Rectal smooth muscle tissue (tissue), 1 donor: ENCODE measurements around the gene NTM.

Experiments used
- H3K27ac ChIP-seq: one replicate; pipeline ENCODE4 v1.7.0; 2013; ENCODE audit warnings: low read depth, low read length, inconsistent platforms
- H3K27me3 ChIP-seq: one replicate; pipeline ENCODE4 v1.7.0; 2013; ENCODE audit warnings: low read length; ENCODE audit not compliant: control insufficient read depth, insufficient read depth
- H3K36me3 ChIP-seq: one replicate; pipeline ENCODE4 v1.7.0; 2013; ENCODE audit warnings: low read length; ENCODE audit not compliant: control insufficient read depth, insufficient read depth
- H3K4me1 ChIP-seq: one replicate; pipeline ENCODE4 v1.7.0; 2013; ENCODE audit warnings: low read length; ENCODE audit not compliant: control insufficient read depth, insufficient read depth
- H3K4me3 ChIP-seq: one replicate; pipeline ENCODE4 v1.7.0; 2013; ENCODE audit warnings: low read length
- H3K9ac ChIP-seq: one replicate; pipeline ENCODE4 v1.7.0; 2013; ENCODE audit warnings: low read length

Gene NTM

DNA sequence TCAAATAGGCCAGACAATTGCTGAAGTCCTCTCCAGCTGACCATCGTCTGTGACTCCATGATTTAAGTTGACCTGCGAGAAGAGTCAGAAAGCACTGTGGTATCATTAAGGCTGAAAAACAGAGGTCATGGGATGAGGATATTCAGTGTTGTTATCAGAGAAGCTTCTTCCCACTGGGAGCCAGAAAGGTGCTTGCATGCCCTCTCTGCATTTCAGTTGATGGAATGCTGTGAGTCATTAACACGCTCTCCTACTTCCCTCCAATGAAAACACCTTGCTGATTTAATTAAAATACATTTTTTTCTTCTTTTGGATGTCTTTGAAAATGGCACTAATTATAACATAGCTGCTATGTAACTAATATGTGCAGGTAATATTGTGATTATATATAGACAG is 667.0 kb downstream of the NTM start:
- Histone ChIP-seq H3K9ac (no peak overlapping the region), H3K27me3 (no peaks in the 10 kb centered on the region), H3K36me3 (no peaks in the 10 kb centered on the region), H3K4me3 (no peak overlapping the region), H3K4me1 (no peaks in the 10 kb centered on the region), H3K27ac (no peak overlapping the region)

- H3K9ac ChIP-seq = no peak overlapping the region
- no peaks in the 10 kb centered on the region for H3K4me1 ChIP-seq
- H3K27me3 ChIP-seq = no peaks in the 10 kb centered on the region
- no peak overlapping the region for H3K4me3 ChIP-seq
- H3K27ac ChIP-seq = no peak overlapping the region
- no peaks in the 10 kb centered on the region for H3K36me3 ChIP-seq
Measured at GRCh38 chr11:132037956-132038355, 667.5 kb downstream of the NTM start.

GRCh38 chr11:132039521-132039920 is 669.1 kb downstream of the NTM start:
- no peak overlapping the region for H3K27ac ChIP-seq
- no peaks in the 10 kb centered on the region for H3K27me3 ChIP-seq
- H3K9ac ChIP-seq = no peak overlapping the region
- H3K4me3 ChIP-seq = no peak overlapping the region
- H3K4me1 ChIP-seq = no peaks in the 10 kb centered on the region
- H3K36me3 ChIP-seq = no peaks in the 10 kb centered on the region

- no peaks in the 10 kb centered on the region for H3K36me3 ChIP-seq
- no peak overlapping the region for H3K27ac ChIP-seq
- no peak overlapping the region for H3K4me3 ChIP-seq
- no peaks in the 10 kb centered on the region for H3K4me1 ChIP-seq
- H3K27me3 ChIP-seq = no peaks in the 10 kb centered on the region
- no peak overlapping the region for H3K9ac ChIP-seq
Measured at GRCh38 chr11:132042296-132042695, 671.9 kb downstream of the NTM start.

DNA sequence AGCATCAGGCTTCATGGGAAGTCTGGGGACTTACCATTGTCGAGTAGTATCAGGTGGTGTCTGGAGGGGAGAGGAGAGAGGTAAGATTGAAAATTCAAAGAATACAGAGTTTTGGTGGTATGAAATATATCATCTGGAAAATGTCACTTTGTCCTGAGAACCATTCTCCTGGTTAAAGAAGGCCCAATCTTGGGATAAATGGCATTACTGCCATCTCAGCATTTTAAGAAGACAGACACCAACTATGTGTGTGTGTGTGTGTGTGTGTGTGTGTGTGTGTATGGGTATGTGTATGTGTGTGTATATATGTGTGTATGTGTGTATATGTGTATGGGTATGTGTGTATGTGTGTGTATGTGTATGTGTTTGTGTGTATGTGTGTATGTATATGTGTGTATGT is 673.3 kb downstream of the NTM start:
- no peaks in the 10 kb centered on the region for H3K27me3 ChIP-seq
- no peak overlapping the region for H3K4me3 ChIP-seq
- H3K9ac ChIP-seq = no peak overlapping the region
- H3K27ac ChIP-seq = no peak overlapping the region
- no peaks in the 10 kb centered on the region for H3K36me3 ChIP-seq
- H3K4me1 ChIP-seq = no peaks in the 10 kb centered on the region

- Histone ChIP-seq H3K36me3 (no peaks in the 10 kb centered on the region), H3K27ac (no peak overlapping the region), H3K4me3 (no peak overlapping the region), H3K27me3 (no peaks in the 10 kb centered on the region), H3K4me1 (no peaks in the 10 kb centered on the region), H3K9ac (no peak overlapping the region)
Measured at GRCh38 chr11:132045107-132045506, 674.7 kb downstream of the NTM start.

DNA sequence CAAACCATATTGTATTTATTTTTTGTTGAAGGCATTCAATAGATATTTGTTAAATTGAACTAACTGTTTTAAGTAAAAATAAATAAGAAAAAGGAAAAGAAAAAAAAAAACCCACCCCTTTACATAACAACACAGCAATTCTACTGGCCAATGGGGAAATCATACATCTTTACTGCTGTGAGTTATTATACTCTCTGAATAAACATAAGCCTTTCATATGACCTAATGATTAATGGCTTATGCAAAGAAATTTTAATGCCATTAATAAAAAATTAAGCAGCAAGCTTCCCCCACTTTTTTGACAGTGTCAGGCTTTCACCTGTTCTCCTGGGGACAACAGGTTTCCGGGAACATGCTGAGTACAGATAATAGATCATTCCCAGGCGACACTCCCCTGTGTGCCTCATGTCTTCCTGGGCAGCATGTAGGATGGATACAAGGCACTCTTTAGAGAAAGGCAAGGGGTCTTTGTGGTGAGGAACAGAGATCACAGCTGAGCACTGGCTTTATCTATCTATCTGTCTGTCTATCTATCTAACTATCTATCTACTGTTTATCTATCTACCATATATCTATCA is 676.0 kb downstream of the NTM start:
- Histone ChIP-seq H3K4me3 (no peak overlapping the region), H3K36me3 (no peaks in the 10 kb centered on the region), H3K27me3 (no peaks in the 10 kb centered on the region), H3K9ac (no peak overlapping the region), H3K4me1 (no peaks in the 10 kb centered on the region), H3K27ac (no peak overlapping the region)

- no peak overlapping the region for H3K27ac ChIP-seq
- H3K27me3 ChIP-seq = no peaks in the 10 kb centered on the region
- H3K4me3 ChIP-seq = no peak overlapping the region
- H3K4me1 ChIP-seq = no peaks in the 10 kb centered on the region
- no peaks in the 10 kb centered on the region for H3K36me3 ChIP-seq
- H3K9ac ChIP-seq = no peak overlapping the region
Measured at GRCh38 chr11:132047167-132047566, 676.8 kb downstream of the NTM start.

DNA sequence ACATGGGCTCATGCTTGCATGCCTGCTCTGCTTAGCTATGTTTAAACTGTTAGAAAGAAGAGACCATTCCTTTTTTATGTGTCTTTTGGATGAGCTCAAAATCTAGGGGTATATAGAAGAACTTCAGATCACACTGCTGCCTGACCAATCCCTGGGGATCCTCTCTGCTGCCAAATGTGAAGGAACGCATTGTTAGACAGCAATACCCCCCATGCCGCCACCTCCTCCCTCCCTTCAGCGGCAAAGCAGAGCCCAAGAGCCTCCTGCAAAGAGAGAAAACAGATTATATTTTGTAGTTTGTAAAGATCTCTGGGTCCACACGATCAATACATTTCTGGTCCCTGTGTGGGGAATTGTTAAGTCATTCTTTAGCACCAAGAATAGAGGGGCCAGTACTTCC is 677.6 kb downstream of the NTM start:
- Histone ChIP-seq H3K4me1 (no peaks in the 10 kb centered on the region), H3K27ac (no peak overlapping the region), H3K9ac (no peak overlapping the region), H3K4me3 (no peak overlapping the region), H3K27me3 (no peaks in the 10 kb centered on the region), H3K36me3 (no peaks in the 10 kb centered on the region)

GRCh38 chr11:132049205-132049604 is 678.8 kb downstream of the NTM start:
- Histone ChIP-seq H3K9ac (no peak overlapping the region), H3K27me3 (no peaks in the 10 kb centered on the region), H3K36me3 (no peaks in the 10 kb centered on the region), H3K4me1 (no peaks in the 10 kb centered on the region), H3K4me3 (no peak overlapping the region), H3K27ac (no peak overlapping the region)

DNA sequence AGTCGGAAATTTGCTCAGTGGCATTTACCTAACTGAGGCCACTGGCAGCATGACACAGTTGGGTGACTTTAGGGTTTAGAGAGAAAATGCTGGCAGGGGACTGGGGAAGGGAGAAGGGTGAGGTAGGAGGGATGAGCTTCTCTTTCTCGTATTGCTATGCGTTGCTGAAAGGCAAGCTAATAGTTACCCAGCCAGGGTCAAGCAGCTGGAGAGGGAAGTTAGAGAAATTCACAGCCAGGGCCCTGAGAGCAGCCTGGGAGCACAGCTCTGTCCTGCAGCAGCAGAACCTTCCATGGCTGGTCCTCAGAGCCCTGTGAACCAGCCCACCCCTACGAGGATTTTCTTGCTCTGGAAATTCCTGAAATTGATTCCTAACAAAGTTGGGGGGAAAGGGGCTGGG is 679.6 kb downstream of the NTM start:
- Histone ChIP-seq H3K27me3 (no peaks in the 10 kb centered on the region), H3K4me1 (no peaks in the 10 kb centered on the region)

DNA sequence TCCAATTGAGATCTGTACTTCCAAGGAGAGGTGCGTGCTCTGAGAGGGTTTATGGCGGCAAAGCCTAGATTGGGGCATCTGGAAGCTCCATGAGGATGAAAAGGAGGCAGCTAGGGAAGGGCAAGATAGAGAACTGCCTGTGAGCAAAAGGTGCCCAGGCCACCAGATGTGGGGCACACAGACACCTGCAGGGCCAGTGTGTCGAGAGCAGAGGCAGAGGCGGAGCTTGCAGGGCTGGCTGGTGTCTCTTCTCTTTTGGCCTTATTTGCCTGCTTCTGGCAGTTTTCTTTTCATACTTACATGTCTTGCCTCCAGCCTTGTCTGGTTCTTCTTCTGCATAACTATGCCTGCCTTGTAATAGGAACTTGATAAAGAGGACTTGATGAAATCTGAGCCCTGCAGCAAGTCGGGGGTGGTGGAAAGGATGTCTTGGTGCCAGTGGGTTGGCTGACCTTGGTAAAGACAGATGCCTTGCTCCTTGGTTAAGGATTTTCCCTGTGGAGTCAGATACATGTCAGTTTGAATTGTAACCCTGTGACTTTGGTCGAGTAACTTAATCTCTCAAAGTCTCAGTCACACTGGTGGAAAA is 680.3 kb downstream of the NTM start:
- Histone ChIP-seq H3K36me3 (no peaks in the 10 kb centered on the region), H3K9ac (no peak overlapping the region), H3K4me3 (no peak overlapping the region), H3K27ac (no peak overlapping the region), H3K4me1 (no peaks in the 10 kb centered on the region), H3K27me3 (no peaks in the 10 kb centered on the region)

More for the DNA sequence above, 679.6 kb downstream of the NTM start:
- Histone ChIP-seq H3K27ac (no peak overlapping the region), H3K9ac (no peak overlapping the region), H3K36me3 (no peaks in the 10 kb centered on the region), H3K4me3 (no peak overlapping the region)

DNA sequence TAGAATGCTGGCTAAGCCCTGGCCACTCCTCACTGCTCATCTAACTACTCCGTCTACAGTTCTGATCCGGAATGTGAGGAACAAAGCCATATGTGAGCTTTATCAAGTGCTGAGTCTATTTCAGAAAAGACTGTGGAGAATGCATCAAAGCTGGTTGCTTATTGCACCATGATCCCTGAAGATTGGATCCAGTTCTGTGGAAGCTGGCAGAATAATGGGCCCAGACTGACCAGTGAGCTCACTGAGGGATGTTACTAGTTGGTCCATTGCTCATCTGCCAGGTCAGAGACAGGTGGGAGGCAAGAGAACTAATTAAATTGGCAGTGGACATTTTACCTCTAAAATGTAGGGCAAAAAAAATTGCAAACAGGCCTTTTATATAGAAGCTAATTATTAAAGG is 681.3 kb downstream of the NTM start:
- no peaks in the 10 kb centered on the region for H3K27me3 ChIP-seq
- no peaks in the 10 kb centered on the region for H3K36me3 ChIP-seq
- no peak overlapping the region for H3K9ac ChIP-seq
- H3K4me3 ChIP-seq = no peak overlapping the region
- H3K27ac ChIP-seq = no peak overlapping the region
- no peaks in the 10 kb centered on the region for H3K4me1 ChIP-seq
